Measurements from ENCODE around the gene NOS1AP.

DNA sequence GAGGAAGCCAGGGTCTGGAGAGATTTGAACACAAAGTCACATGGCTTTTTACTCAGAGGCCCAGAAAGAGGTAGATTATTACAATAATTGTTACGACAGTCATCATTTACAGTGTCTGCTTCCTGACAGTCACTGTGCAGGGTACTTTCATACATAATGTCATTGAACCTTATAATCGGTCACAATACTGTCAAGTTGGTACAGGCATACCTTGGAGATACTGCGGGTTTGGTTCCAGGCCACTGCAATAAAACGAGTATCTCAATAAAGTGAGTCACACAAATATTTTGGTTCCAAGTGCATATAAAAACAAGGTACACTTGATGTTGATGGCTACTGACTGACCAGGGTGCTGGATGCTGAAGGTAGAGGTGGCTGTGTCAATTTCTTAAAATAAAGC, 112.6 kb downstream of the NOS1AP start:
- TF ChIP-seq CTCF (IDR thresholded peaks at IDR 0.05), result no peak
- no peak for TF ChIP-seq POLR2A (IDR thresholded peaks at IDR 0.05)
